RWPE2 (cell line): ENCODE results near the gene PLD2.
A peak's percentile ranks its signal among the peaks of the same experiment; 100 is the strongest.
"Not testable (repeated sequence)": the region's sequence is repeated elsewhere in the genome, so short reads cannot be mapped to it uniquely, and the experiment has no call there.

Source experiments
- ATAC-seq: fragments of 200-7000 bp; cut with Tn5 transposase; 3 replicates; pipeline ENCODE4 v1.9.1; 2021; ENCODE audit warnings: low read depth
- DNase-seq: peaks from one replicate; pipeline ENCODE4 v3.0.0-alpha.2; 2020; ENCODE audit warnings: low spot score
- H3K27ac ChIP-seq: fragments of 450-650 bp; 2 replicates; pipeline ENCODE4 v1.5.1; 2017; ENCODE audit warnings: mild to moderate bottlenecking; ENCODE audit not compliant: poor library complexity, severe bottlenecking
- H3K27me3 ChIP-seq: fragments of 250-450 bp; sonication (Bioruptor Pico); 2 replicates; pipeline ENCODE4 v1.5.1; 2021; ENCODE audit warnings: mild to moderate bottlenecking, moderate library complexity; ENCODE audit not compliant: insufficient read depth, poor library complexity, severe bottlenecking
- H3K36me3 ChIP-seq: fragments of 250-450 bp; sonication (Bioruptor Pico); 2 replicates; pipeline ENCODE4 v1.5.1; 2020; ENCODE audit warnings: low read depth, mild to moderate bottlenecking, moderate library complexity
- H3K4me1 ChIP-seq: fragments of 250-450 bp; sonication (Bioruptor Pico); 2 replicates; pipeline ENCODE4 v1.5.1; 2021; ENCODE audit warnings: mild to moderate bottlenecking, moderate library complexity; ENCODE audit not compliant: insufficient read depth, poor library complexity, severe bottlenecking
- H3K4me3 ChIP-seq: fragments of 250-450 bp; sonication (Bioruptor Pico); 2 replicates; pipeline ENCODE4 v1.5.1; 2021; ENCODE audit warnings: mild to moderate bottlenecking, moderate library complexity; ENCODE audit not compliant: severe bottlenecking
- H3K9me3 ChIP-seq: fragments of 250-450 bp; sonication (Bioruptor Pico); 2 replicates; pipeline ENCODE4 v1.5.1; 2021; ENCODE audit warnings: mild to moderate bottlenecking, moderate library complexity; ENCODE audit not compliant: severe bottlenecking
- TF ChIP-seq, protein P1 (sequence below): fragments of 450-650 bp; IDR thresholded peaks from one replicate; pipeline ENCODE4 v1.5.1; 2017; ENCODE audit warnings: mild to moderate bottlenecking, moderate library complexity; ENCODE audit not compliant: poor library complexity, severe bottlenecking

Gene PLD2

GRCh38 chr17:4852567-4853207 is 45.7 kb downstream of the PLD2 start:
- DNase-seq, result no peak
- Histone ChIP-seq H3K27me3 (no peaks in the 10 kb centered on the region), H3K4me3 (no peak overlapping the region), H3K4me1 (peaks cover 64% of the 10 kb centered on the region), H3K9me3 (no peaks in the 10 kb centered on the region), H3K27ac (peak overlapping the region; percentile 99), H3K36me3 (0 out of 2 replicates have a peak, but pooled peaks cover 5% of the 10 kb centered on the region)
- ATAC-seq, result no peak
- TF ChIP-seq, protein P1, sequence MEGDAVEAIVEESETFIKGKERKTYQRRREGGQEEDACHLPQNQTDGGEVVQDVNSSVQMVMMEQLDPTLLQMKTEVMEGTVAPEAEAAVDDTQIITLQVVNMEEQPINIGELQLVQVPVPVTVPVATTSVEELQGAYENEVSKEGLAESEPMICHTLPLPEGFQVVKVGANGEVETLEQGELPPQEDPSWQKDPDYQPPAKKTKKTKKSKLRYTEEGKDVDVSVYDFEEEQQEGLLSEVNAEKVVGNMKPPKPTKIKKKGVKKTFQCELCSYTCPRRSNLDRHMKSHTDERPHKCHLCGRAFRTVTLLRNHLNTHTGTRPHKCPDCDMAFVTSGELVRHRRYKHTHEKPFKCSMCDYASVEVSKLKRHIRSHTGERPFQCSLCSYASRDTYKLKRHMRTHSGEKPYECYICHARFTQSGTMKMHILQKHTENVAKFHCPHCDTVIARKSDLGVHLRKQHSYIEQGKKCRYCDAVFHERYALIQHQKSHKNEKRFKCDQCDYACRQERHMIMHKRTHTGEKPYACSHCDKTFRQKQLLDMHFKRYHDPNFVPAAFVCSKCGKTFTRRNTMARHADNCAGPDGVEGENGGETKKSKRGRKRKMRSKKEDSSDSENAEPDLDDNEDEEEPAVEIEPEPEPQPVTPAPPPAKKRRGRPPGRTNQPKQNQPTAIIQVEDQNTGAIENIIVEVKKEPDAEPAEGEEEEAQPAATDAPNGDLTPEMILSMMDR, result no peak

DNA sequence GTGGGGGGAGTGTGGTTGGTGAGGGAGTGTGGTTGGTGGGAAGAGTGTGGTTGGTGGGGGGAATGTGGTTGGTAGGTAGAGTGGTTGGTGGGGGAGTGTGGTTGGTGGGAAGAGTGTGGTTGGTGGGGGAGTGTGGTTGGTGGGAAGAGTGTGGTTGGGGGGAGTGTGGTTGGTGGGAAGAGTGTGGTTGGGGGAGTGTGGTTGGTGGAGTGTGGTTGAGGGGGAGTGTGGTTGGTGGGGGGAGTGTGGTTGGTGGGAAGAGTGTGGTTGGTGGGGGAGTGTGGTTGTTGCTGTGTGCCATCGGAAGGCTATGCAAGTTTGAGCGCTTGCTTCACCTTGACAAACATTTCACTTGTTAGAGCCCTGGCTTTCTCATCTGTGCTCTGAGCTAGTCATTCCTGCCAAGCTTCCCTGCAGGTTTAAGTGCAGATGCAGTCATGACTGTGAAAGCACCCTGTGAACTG is 46.3 kb downstream of the PLD2 start:
- H3K4me3 ChIP-seq, result no peak overlapping the region
- peak; percentile 11; the same call in 1 of the 3 replicates for ATAC-seq
- 0 out of 2 replicates have a peak, but pooled peaks cover 5% of the 10 kb centered on the region for H3K36me3 ChIP-seq
- H3K9me3 ChIP-seq, result no peaks in the 10 kb centered on the region
- H3K27me3 ChIP-seq, result no peaks in the 10 kb centered on the region
- peaks cover 64% of the 10 kb centered on the region for H3K4me1 ChIP-seq
- peak overlapping the region; percentile 95 for H3K27ac ChIP-seq
- TF ChIP-seq, protein P1, result no peak
- DNase-seq, result no peak

GRCh38 chr17:4854111-4854681 is 47.2 kb downstream of the PLD2 start:
- H3K4me1 ChIP-seq, result peaks cover 65% of the 10 kb centered on the region

GRCh38 chr17:4856271-4856936 is 49.5 kb downstream of the PLD2 start:
- Histone ChIP-seq H3K36me3 (peaks cover 16% of the 10 kb centered on the region), H3K4me1 (peaks cover 54% of the 10 kb centered on the region), H3K27me3 (no peaks in the 10 kb centered on the region), H3K4me3 (no peak overlapping the region), H3K27ac (peak overlapping the region; percentile 95), H3K9me3 (no peaks in the 10 kb centered on the region)
- ATAC-seq, result no peak
- DNase-seq, result no peak
- TF ChIP-seq, protein P1, result no peak

More at GRCh38 chr17:4854111-4854681, 47.2 kb downstream of the PLD2 start:
- Histone ChIP-seq H3K9me3 (no peaks in the 10 kb centered on the region), H3K27ac (peak overlapping the region; percentile 95), H3K27me3 (no peaks in the 10 kb centered on the region), H3K4me3 (no peak overlapping the region), H3K36me3 (peaks cover 6% of the 10 kb centered on the region; the same call in 1 of the 2 replicates)
- peak; percentile 93 for DNase-seq
- peak; percentile 57 for ATAC-seq
- TF ChIP-seq, protein P1, result no peak

DNA sequence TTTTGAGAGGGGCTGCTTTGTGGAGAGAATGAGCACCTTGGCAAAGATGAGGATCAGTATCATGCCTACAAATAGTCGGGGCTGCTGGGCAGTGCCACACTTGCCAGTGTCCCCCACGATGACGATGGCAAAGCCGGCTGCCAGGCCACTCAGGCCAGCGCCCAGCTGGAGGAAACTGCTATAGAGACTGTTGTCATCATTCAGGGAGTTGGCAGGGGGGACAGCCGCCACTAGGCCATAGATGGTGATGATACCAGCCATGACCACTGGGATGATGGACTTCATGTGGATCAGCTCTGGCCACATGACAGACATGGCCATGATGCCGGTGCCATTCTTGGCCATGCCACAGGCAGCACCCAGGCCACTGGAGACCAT is 50.0 kb downstream of the PLD2 start:
- no peak for DNase-seq
- Histone ChIP-seq H3K4me1 (peaks cover 54% of the 10 kb centered on the region), H3K9me3 (no peaks in the 10 kb centered on the region), H3K27me3 (no peaks in the 10 kb centered on the region), H3K36me3 (peaks cover 21% of the 10 kb centered on the region), H3K4me3 (no peak overlapping the region), H3K27ac (peak overlapping the region; percentile 95)
- TF ChIP-seq, protein P1, result no peak
- no peak for ATAC-seq

DNA sequence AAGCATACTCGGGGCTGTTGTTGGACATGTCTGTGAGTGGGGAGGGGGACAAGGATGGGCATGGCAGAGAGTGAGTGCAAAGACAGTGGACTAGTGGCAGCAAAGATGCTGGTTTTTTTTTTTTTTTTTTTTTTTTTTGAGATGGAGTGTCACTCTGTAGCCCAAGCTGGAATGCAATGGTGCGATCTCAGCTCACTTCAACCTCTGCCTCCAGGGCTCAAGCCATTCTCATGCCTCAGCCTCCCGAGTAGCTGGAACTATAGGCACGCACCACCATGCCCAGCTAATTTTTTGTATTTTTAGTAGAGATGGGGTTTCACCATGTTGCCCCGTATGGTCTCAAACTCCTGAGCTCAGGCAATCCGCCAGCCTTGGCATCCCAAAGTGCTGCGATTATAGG is 50.4 kb downstream of the PLD2 start:
- peaks cover 25% of the 10 kb centered on the region for H3K36me3 ChIP-seq

More for the DNA sequence above, 50.4 kb downstream of the PLD2 start:
- not testable (repeated sequence) for DNase-seq, H3K9me3 ChIP-seq, ATAC-seq, H3K27me3 ChIP-seq, H3K4me3 ChIP-seq
- Histone ChIP-seq H3K27ac (peak overlapping the region; percentile 95), H3K4me1 (peaks cover 50% of the 10 kb centered on the region)
